Panc1 (cell line): Measurements from ENCODE around the gene NR1H2. TPM values are rescaled to one million over a fixed set of nuclear protein-coding genes. Genes with fewer than 3 reads are reported as not detected.

Source experiments
- ATAC-seq: fragments of 200-7000 bp; cut with Tn5 transposase; 2 replicates; pipeline ENCODE4 v1.9.1; 2020; ENCODE audit warnings: mild to moderate bottlenecking, moderate library complexity
- BruUV-seq: library from RNA; stranded (reverse); fragments of 400-500 nt; replicated peaks from 2 replicates; lab custom pipeline; 2021; lab: Mats Ljungman, UMichigan
- CTCF ChIA-PET: fragments of 300-600 bp; sonication (Branson Sonifier 250); formaldehyde crosslinking; loops from one replicate; lab custom pipeline; 2022; ENCODE audit warnings: antibody characterized with exemption; lab: Charles Lee
- POLR2A ChIA-PET: fragments of 300-600 bp; sonication (Branson Sonifier 250); formaldehyde crosslinking; loops from one replicate; lab custom pipeline; 2022; ENCODE audit warnings: antibody characterized with exemption; lab: Charles Lee
- DNase-seq: peaks from one replicate; pipeline ENCODE4 v3.0.0-alpha.2; 2010; ENCODE audit warnings: low read depth, low spot score
- H3K27ac ChIP-seq: 2 replicates; pipeline ENCODE4 v1.5.1; 2011; ENCODE audit warnings: mild to moderate bottlenecking, low read length, inconsistent platforms
- H3K27me3 ChIP-seq: fragments of 200-500 bp; sonication (Bioruptor generic); 2 replicates; pipeline ENCODE4 v1.6.0; 2014; ENCODE audit warnings: low read length, inconsistent platforms; ENCODE audit not compliant: control insufficient read depth, insufficient read depth
- H3K36me3 ChIP-seq: fragments of 200-500 bp; sonication (Bioruptor generic); 2 replicates; pipeline ENCODE4 v1.5.1; 2014; ENCODE audit warnings: inconsistent platforms, mild to moderate bottlenecking, low read length, moderate library complexity; ENCODE audit not compliant: control insufficient read depth, insufficient read depth
- H3K4me1 ChIP-seq: 2 replicates; pipeline ENCODE4 v1.5.1; 2011; ENCODE audit warnings: inconsistent platforms, mild to moderate bottlenecking, low read length, moderate library complexity; ENCODE audit not compliant: control insufficient read depth, insufficient read depth
- H3K4me3 ChIP-seq, 2 experiments: 2 replicates each; pipeline ENCODE4 v1.5.1; 2011 to 2012; ENCODE audit warnings: low read depth in 2 of 2, low read length in 2 of 2, mild to moderate bottlenecking in 2 of 2, inconsistent platforms in 1 of 2, moderate library complexity in 1 of 2
- H3K9me3 ChIP-seq: fragments of 200-500 bp; sonication (Bioruptor generic); 2 replicates; pipeline ENCODE4 v1.5.1; 2014; ENCODE audit warnings: low read depth, mild to moderate bottlenecking, inconsistent platforms, low read length, moderate library complexity; ENCODE audit not compliant: control insufficient read depth, insufficient read depth
- CTCF ChIP-seq: fragments of 450-650 bp; IDR thresholded peaks from 2 replicates; pipeline ENCODE4 v1.5.1; 2017; ENCODE audit warnings: mild to moderate bottlenecking
- POLR2AphosphoS5 ChIP-seq: IDR thresholded peaks from 2 replicates; pipeline ENCODE4 v1.6.1; 2012; ENCODE audit warnings: mild to moderate bottlenecking, low read depth, low read length, moderate library complexity
- REST ChIP-seq, 2 experiments: IDR thresholded peaks; 2 replicates each; pipeline ENCODE4 v1.6.1; 2011 to 2012; ENCODE audit warnings: low read depth in 2 of 2, control low read depth in 1 of 2, low read length in 1 of 2, mild to moderate bottlenecking in 1 of 2, moderate library complexity in 1 of 2; ENCODE audit not compliant: insufficient read depth in 1 of 2
- SIN3A ChIP-seq: IDR thresholded peaks from 2 replicates; pipeline ENCODE4 v1.6.1; 2012; ENCODE audit warnings: low read depth, mild to moderate bottlenecking, low read length, moderate library complexity, borderline replicate concordance; ENCODE audit not compliant: insufficient read depth
- TCF7L2 ChIP-seq: IDR thresholded peaks from 2 replicates; pipeline ENCODE4 v1.6.1; 2011; ENCODE audit warnings: mild to moderate bottlenecking, low read depth, low read length, inconsistent platforms
- in situ Hi-C: cut with HindIII; loops from 2 replicates; pipeline ENCODE4 v1.10.0; 2016; ENCODE audit warnings: low sequenced_read_pairs, low pct_unique_long_range_greater_than_20kb
- intact Hi-C: fragments of 100-400 bp; cut with micrococcal nuclease; formaldehyde crosslinking; loops from one replicate; pipeline ENCODE4 v1.10.0; 2022; ENCODE audit not compliant: unreplicated experiment
- total RNA-seq: library from RNA; stranded (reverse); gene quantifications from one replicate; pipeline ENCODE4 v1.2.1, GENCODE V29; 2021; ENCODE audit not compliant: unreplicated experiment

The NR1H2 gene
- total RNA-seq, 1 experiment from 2014 or later: 55.8 TPM

- CTCF ChIA-PET: no interaction called here
- Histone ChIP-seq H3K4me1 (no peaks in the 10 kb centered on the region), H3K9me3 (no peaks in the 10 kb centered on the region), H3K27me3 (no peaks in the 10 kb centered on the region), H3K36me3 (no peaks in the 10 kb centered on the region), H3K4me3 (no peak overlapping the region), H3K27ac (no peak overlapping the region)
- TF ChIP-seq POLR2AphosphoS5: no peak
- TF ChIP-seq CTCF: no peak
- TF ChIP-seq REST (IDR thresholded peaks at IDR 0.05; ENCODE audit: insufficient read depth in 1 of 2, low read depth in 2 of 2, low read length in 1 of 2): no peak
- no peak for TF ChIP-seq SIN3A
- TF ChIP-seq TCF7L2: no peak
- DNase-seq: no peak
- in situ Hi-C loops (no loop called here), intact Hi-C loops (no loop called here)
- BruUV-seq: no TSS peak
- no peak for ATAC-seq
- POLR2A ChIA-PET: no interaction called here
These were observed 49.3 kb downstream of the NR1H2 start for GRCh38 chr19:50425581-50425980.

- ChIA-PET POLR2A (interaction anchor here (0.6 kb wide), 1 partner anchor 160 kb away, joined by 3 read pairs; no protein-coding TSS in a partner anchor), CTCF (interaction anchor here (0.6 kb wide), 1 partner anchor 60 kb away, joined by 11 read pairs; no protein-coding TSS in a partner anchor)
- in situ Hi-C loops (no loop called here), intact Hi-C loops (no loop called here)
- Histone ChIP-seq H3K36me3 (no peaks in the 10 kb centered on the region), H3K4me3 (peak overlapping the region; percentile 21 to 36), H3K9me3 (no peaks in the 10 kb centered on the region), H3K4me1 (no peaks in the 10 kb centered on the region), H3K27me3 (no peaks in the 10 kb centered on the region), H3K27ac (no peak overlapping the region)
- ATAC-seq (no peak), DNase-seq (no peak)
- no peak for TF ChIP-seq POLR2AphosphoS5
- TF ChIP-seq SIN3A: no peak
- no peak for TF ChIP-seq REST (IDR thresholded peaks at IDR 0.05; ENCODE audit: insufficient read depth in 1 of 2, low read depth in 2 of 2, low read length in 1 of 2)
- TF ChIP-seq TCF7L2: no peak
- TF ChIP-seq CTCF: no peak
- BruUV-seq: no TSS peak
These were observed 51.2 kb downstream of the NR1H2 start for GRCh38 chr19:50427318-50427925.
